DOHH2 (cell line): ENCODE results near the gene ARHGEF16.

ENCODE experiments used
- H3F3A ChIP-seq: fragments of 200-600 bp; sonication (generic), shearing (Covaris generic); 2 replicates; pipeline ENCODE4 v1.6.0; 2016; ENCODE audit warnings: antibody characterized with exemption, mild to moderate bottlenecking; ENCODE audit not compliant: control insufficient read depth, insufficient read depth
- H3K27ac ChIP-seq: fragments of 200-600 bp; sonication (generic); 2 replicates; pipeline ENCODE4 v1.5.1; 2014; ENCODE audit warnings: low read depth, mild to moderate bottlenecking, low read length, moderate library complexity
- H3K27me3 ChIP-seq: fragments of 200-600 bp; sonication (generic); 2 replicates; pipeline ENCODE4 v1.6.1; 2014; ENCODE audit warnings: mild to moderate bottlenecking, low read length, mixed read lengths; ENCODE audit not compliant: control insufficient read depth
- H3K36me3 ChIP-seq: fragments of 200-600 bp; sonication (generic); 2 replicates; pipeline ENCODE4 v1.6.1; 2014; ENCODE audit warnings: mild to moderate bottlenecking, low read length, moderate library complexity, mixed read lengths; ENCODE audit not compliant: control insufficient read depth
- H3K4me1 ChIP-seq: fragments of 200-600 bp; sonication (generic); 2 replicates; pipeline ENCODE4 v1.6.1; 2014; ENCODE audit warnings: mild to moderate bottlenecking, low read length, mixed read lengths; ENCODE audit not compliant: control insufficient read depth
- H3K4me2 ChIP-seq: fragments of 200-600 bp; sonication (generic); 2 replicates; pipeline ENCODE4 v1.6.0; 2014; ENCODE audit warnings: mild to moderate bottlenecking, low read length, moderate library complexity
- H3K4me3 ChIP-seq: fragments of 200-600 bp; sonication (generic); 2 replicates; pipeline ENCODE4 v1.5.1; 2014; ENCODE audit warnings: mild to moderate bottlenecking, low read length, mixed read lengths
- H3K79me2 ChIP-seq: fragments of 200-600 bp; sonication (generic); 2 replicates; pipeline ENCODE4 v1.6.1; 2014; ENCODE audit warnings: mild to moderate bottlenecking, low read length, mixed read lengths; ENCODE audit not compliant: control insufficient read depth
- H3K9me2 ChIP-seq: fragments of 200-600 bp; sonication (generic); replicated peaks from 2 replicates; pipeline ENCODE4 v1.6.1; 2014; ENCODE audit warnings: mild to moderate bottlenecking, low read length, mixed read lengths; ENCODE audit not compliant: control insufficient read depth
- H3K9me3 ChIP-seq: fragments of 200-600 bp; sonication (generic); 2 replicates; pipeline ENCODE4 v1.6.1; 2014; ENCODE audit warnings: antibody characterized with exemption, low read length, mixed read lengths; ENCODE audit not compliant: control insufficient read depth, insufficient read depth
- H4K20me1 ChIP-seq: fragments of 200-600 bp; sonication (generic); 2 replicates; pipeline ENCODE4 v1.6.0; 2014; ENCODE audit warnings: low read depth, mild to moderate bottlenecking, antibody characterized with exemption, low read length, moderate library complexity; ENCODE audit not compliant: control insufficient read depth, insufficient read depth
- CTCF ChIP-seq: fragments of 200-600 bp; sonication (generic); IDR thresholded peaks from one replicate; pipeline ENCODE4 v1.5.1; 2014; ENCODE audit warnings: antibody characterized with exemption, mild to moderate bottlenecking, low read depth, low read length; ENCODE audit not compliant: poor library complexity, severe bottlenecking
- EZH2phosphoT487 ChIP-seq: fragments of 200-600 bp; sonication (generic); IDR thresholded peaks from 2 replicates; pipeline ENCODE4 v1.6.1; 2017; ENCODE audit warnings: borderline replicate concordance, mild to moderate bottlenecking, antibody characterized with exemption, low read length, moderate library complexity, mixed read lengths

The ARHGEF16 gene

GRCh38 chr1:3439346-3440299 is 14.8 kb upstream of the ARHGEF16 start:
- Histone ChIP-seq H3F3A (no peaks in the 10 kb centered on the region), H3K27ac (no peak overlapping the region), H3K9me2 (no peaks in the 10 kb centered on the region), H3K4me3 (no peak overlapping the region), H3K27me3 (no peaks in the 10 kb centered on the region), H3K9me3 (no peaks in the 10 kb centered on the region), H3K36me3 (no peaks in the 10 kb centered on the region), H4K20me1 (no peaks in the 10 kb centered on the region), H3K4me2 (no peak overlapping the region), H3K4me1 (no peaks in the 10 kb centered on the region), H3K79me2 (no peaks in the 10 kb centered on the region)
- no peak for TF ChIP-seq EZH2phosphoT487
- no peak for TF ChIP-seq CTCF

- no peaks in the 10 kb centered on the region for H3K4me1 ChIP-seq
Measured at GRCh38 chr1:3440300-3440681, 14.2 kb upstream of the ARHGEF16 start.

GRCh38 chr1:3440711-3441409 is 13.6 kb upstream of the ARHGEF16 start:
- H4K20me1 ChIP-seq, result no peaks in the 10 kb centered on the region
- no peaks in the 10 kb centered on the region for H3K27me3 ChIP-seq
- H3K4me3 ChIP-seq, result no peak overlapping the region
- TF ChIP-seq EZH2phosphoT487 (no peak), CTCF (no peak)
- no peaks in the 10 kb centered on the region for H3F3A ChIP-seq
- no peaks in the 10 kb centered on the region for H3K4me1 ChIP-seq
- H3K79me2 ChIP-seq, result no peaks in the 10 kb centered on the region
- H3K9me3 ChIP-seq, result no peaks in the 10 kb centered on the region
- H3K36me3 ChIP-seq, result no peaks in the 10 kb centered on the region
- H3K27ac ChIP-seq, result no peak overlapping the region
- no peaks in the 10 kb centered on the region for H3K9me2 ChIP-seq
- H3K4me2 ChIP-seq, result no peak overlapping the region

More at GRCh38 chr1:3440300-3440681, 14.2 kb upstream of the ARHGEF16 start:
- H3K36me3 ChIP-seq, result no peaks in the 10 kb centered on the region
- H3K9me2 ChIP-seq, result no peaks in the 10 kb centered on the region
- no peaks in the 10 kb centered on the region for H3F3A ChIP-seq
- no peaks in the 10 kb centered on the region for H3K27me3 ChIP-seq
- H3K4me2 ChIP-seq, result no peak overlapping the region
- TF ChIP-seq CTCF (no peak), EZH2phosphoT487 (no peak)
- no peaks in the 10 kb centered on the region for H3K79me2 ChIP-seq
- H3K27ac ChIP-seq, result no peak overlapping the region
- no peak overlapping the region for H3K4me3 ChIP-seq
- H3K9me3 ChIP-seq, result no peaks in the 10 kb centered on the region
- H4K20me1 ChIP-seq, result no peaks in the 10 kb centered on the region
